ENCODE measurements around the gene VGF. TPM values are rescaled to one million over a fixed set of nuclear protein-coding genes. Genes with fewer than 3 reads are reported as not detected.
A peak's percentile ranks its signal among the peaks of the same experiment; 100 is the strongest.
"Not testable (repeated sequence)": the region's sequence is repeated elsewhere in the genome, so short reads cannot be mapped to it uniquely, and the experiment has no call there.

VGF gene
- total and polyA plus RNA-seq, 4 donors = not detected

- H3K36me3 ChIP-seq (ENCODE audit: control insufficient read depth in 1 of 2, insufficient read depth in 2 of 2, low read length in 1 of 2); DNase-seq; H3K27me3 ChIP-seq (ENCODE audit: control insufficient read depth in 1 of 2, insufficient read depth in 2 of 2, low read length in 1 of 2); H3K9me3 ChIP-seq (ENCODE audit: control insufficient read depth, low read length); H3K4me3 ChIP-seq (ENCODE audit: low read length in 2 of 2); ATAC-seq (ENCODE audit: low FRiP score); H3K4me1 ChIP-seq (ENCODE audit: control insufficient read depth in 1 of 2, insufficient read depth in 2 of 2, low read length in 2 of 2); H3K27ac ChIP-seq (ENCODE audit: low read depth in 1 of 2, low read length in 2 of 2); intact Hi-C loops (cut with DNase I): not testable (repeated sequence)
- WGBS, 2 donors = 67 to 68% methylated on average over 22 of the region's 22 CpGs
These were observed 38.7 kb upstream of the VGF start for GRCh38 chr7:101203740-101204738.

GRCh38 chr7:101202603-101202918 is 37.2 kb upstream of the VGF start:
- Histone ChIP-seq H3K36me3 (ENCODE audit: control insufficient read depth in 1 of 2, insufficient read depth in 2 of 2, low read length in 1 of 2) (no peaks in the 10 kb centered on the region), H3K27me3 (ENCODE audit: control insufficient read depth in 1 of 2, insufficient read depth in 2 of 2, low read length in 1 of 2) (no peaks in the 10 kb centered on the region), H3K27ac (ENCODE audit: low read depth in 1 of 2, low read length in 2 of 2) (no peak overlapping the region), H3K4me3 (ENCODE audit: low read length in 2 of 2) (no peak overlapping the region), H3K4me1 (ENCODE audit: control insufficient read depth in 1 of 2, insufficient read depth in 2 of 2, low read length in 2 of 2) (no peaks in the 10 kb centered on the region), H3K9me3 (ENCODE audit: control insufficient read depth, low read length) (no peaks in the 10 kb centered on the region)
- WGBS, 2 donors = 79 to 84% methylated on average over 5 of the region's 5 CpGs
- DNase-seq = no peak
- ATAC-seq (ENCODE audit: low FRiP score) = no peak
- intact Hi-C loops (cut with DNase I) = no loop called here

GRCh38 chr7:101201695-101202602 is 36.6 kb upstream of the VGF start:
- H3K4me3 ChIP-seq (ENCODE audit: low read length in 2 of 2) = no peak overlapping the region
- ATAC-seq (ENCODE audit: low FRiP score) (no peak), DNase-seq (no peak)
- H3K4me1 ChIP-seq (ENCODE audit: control insufficient read depth in 1 of 2, insufficient read depth in 2 of 2, low read length in 2 of 2) = no peaks in the 10 kb centered on the region
- intact Hi-C loops (cut with DNase I) = no loop called here
- WGBS, 2 donors = 6 to 7% methylated on average over 65 to 75 of the region's 75 CpGs
- no peaks in the 10 kb centered on the region for H3K36me3 ChIP-seq (ENCODE audit: control insufficient read depth in 1 of 2, insufficient read depth in 2 of 2, low read length in 1 of 2)
- no peaks in the 10 kb centered on the region for H3K27me3 ChIP-seq (ENCODE audit: control insufficient read depth in 1 of 2, insufficient read depth in 2 of 2, low read length in 1 of 2)
- H3K27ac ChIP-seq (ENCODE audit: low read depth in 1 of 2, low read length in 2 of 2) = no peak overlapping the region
- H3K9me3 ChIP-seq (ENCODE audit: control insufficient read depth, low read length) = no peaks in the 10 kb centered on the region

GRCh38 chr7:101200862-101201599 is 35.7 kb upstream of the VGF start, which contains the start of gene MOGAT3:
Gene MOGAT3, minus strand, starts transcription at chr7:101201036. Its CDS starts 182 bp downstream, at chr7:101200854.
- Histone ChIP-seq H3K4me3 (ENCODE audit: low read length in 2 of 2) (no peak within 1 kb of the TSS), H3K9me3 (ENCODE audit: control insufficient read depth, low read length) (no peaks in the 10 kb centered on the region), H3K27me3 (ENCODE audit: control insufficient read depth in 1 of 2, insufficient read depth in 2 of 2, low read length in 1 of 2) (no peaks in the 10 kb centered on the region), H3K27ac (ENCODE audit: low read depth in 1 of 2, low read length in 2 of 2) (no peak within 1 kb of the TSS), H3K36me3 (ENCODE audit: control insufficient read depth in 1 of 2, insufficient read depth in 2 of 2, low read length in 1 of 2) (no peaks in the 10 kb centered on the region), H3K4me1 (ENCODE audit: control insufficient read depth in 1 of 2, insufficient read depth in 2 of 2, low read length in 2 of 2) (no peaks in the 10 kb centered on the region)
- 26 to 29% methylated on average over 21 of the region's 21 CpGs for WGBS, 2 donors
- intact Hi-C loops (cut with DNase I) = no loop called here
- no peak for ATAC-seq (ENCODE audit: low FRiP score)
- no peak for DNase-seq

- no peak overlapping the region for H3K27ac ChIP-seq (ENCODE audit: low read depth in 1 of 2, low read length in 2 of 2)
- intact Hi-C loops (cut with DNase I) = no loop called here
- ATAC-seq (ENCODE audit: low FRiP score) = no peak
- no peaks in the 10 kb centered on the region for H3K27me3 ChIP-seq (ENCODE audit: control insufficient read depth in 1 of 2, insufficient read depth in 2 of 2, low read length in 1 of 2)
- no peaks in the 10 kb centered on the region for H3K4me1 ChIP-seq (ENCODE audit: control insufficient read depth in 1 of 2, insufficient read depth in 2 of 2, low read length in 2 of 2)
- no peaks in the 10 kb centered on the region for H3K9me3 ChIP-seq (ENCODE audit: control insufficient read depth, low read length)
- DNase-seq = no peak
- no peak overlapping the region for H3K4me3 ChIP-seq (ENCODE audit: low read length in 2 of 2)
- no peaks in the 10 kb centered on the region for H3K36me3 ChIP-seq (ENCODE audit: control insufficient read depth in 1 of 2, insufficient read depth in 2 of 2, low read length in 1 of 2)
- 58 to 84% methylated on average over 2 of the region's 2 CpGs for WGBS, 2 donors
These were observed 35.1 kb upstream of the VGF start for GRCh38 chr7:101200504-101200861.

GRCh38 chr7:101199522-101199921 is 34.2 kb upstream of the VGF start:
- intact Hi-C loops (cut with DNase I); H3K9me3 ChIP-seq (ENCODE audit: control insufficient read depth, low read length); ATAC-seq (ENCODE audit: low FRiP score); H3K4me1 ChIP-seq (ENCODE audit: control insufficient read depth in 1 of 2, insufficient read depth in 2 of 2, low read length in 2 of 2); H3K27me3 ChIP-seq (ENCODE audit: control insufficient read depth in 1 of 2, insufficient read depth in 2 of 2, low read length in 1 of 2); H3K4me3 ChIP-seq (ENCODE audit: low read length in 2 of 2); DNase-seq; H3K27ac ChIP-seq (ENCODE audit: low read depth in 1 of 2, low read length in 2 of 2); H3K36me3 ChIP-seq (ENCODE audit: control insufficient read depth in 1 of 2, insufficient read depth in 2 of 2, low read length in 1 of 2): not testable (repeated sequence)
- WGBS, 2 donors = 85 to 94% methylated on average over 10 of the region's 10 CpGs

GRCh38 chr7:101198476-101198875 is 33.1 kb upstream of the VGF start:
- ATAC-seq (ENCODE audit: low FRiP score) = no peak
- 54 to 66% methylated on average over 14 of the region's 14 CpGs for WGBS, 2 donors

GRCh38 chr7:101197991-101198390 is 32.6 kb upstream of the VGF start:
- no peaks in the 10 kb centered on the region for H3K4me1 ChIP-seq (ENCODE audit: control insufficient read depth in 1 of 2, insufficient read depth in 2 of 2, low read length in 2 of 2)
- H3K9me3 ChIP-seq (ENCODE audit: control insufficient read depth, low read length) = no peaks in the 10 kb centered on the region
- ATAC-seq (ENCODE audit: low FRiP score) (peak; percentile 30), DNase-seq (no peak)
- H3K27ac ChIP-seq (ENCODE audit: low read depth in 1 of 2, low read length in 2 of 2) = no peak overlapping the region
- H3K27me3 ChIP-seq (ENCODE audit: control insufficient read depth in 1 of 2, insufficient read depth in 2 of 2, low read length in 1 of 2) = no peaks in the 10 kb centered on the region
- 68 to 69% methylated on average over 20 to 21 of the region's 21 CpGs for WGBS, 2 donors
- H3K4me3 ChIP-seq (ENCODE audit: low read length in 2 of 2) = no peak overlapping the region
- H3K36me3 ChIP-seq (ENCODE audit: control insufficient read depth in 1 of 2, insufficient read depth in 2 of 2, low read length in 1 of 2) = no peaks in the 10 kb centered on the region
- intact Hi-C loops (cut with DNase I) = no loop called here

More at GRCh38 chr7:101198476-101198875, 33.1 kb upstream of the VGF start:
- Histone ChIP-seq H3K27ac (ENCODE audit: low read depth in 1 of 2, low read length in 2 of 2) (no peak overlapping the region), H3K27me3 (ENCODE audit: control insufficient read depth in 1 of 2, insufficient read depth in 2 of 2, low read length in 1 of 2) (no peaks in the 10 kb centered on the region), H3K4me1 (ENCODE audit: control insufficient read depth in 1 of 2, insufficient read depth in 2 of 2, low read length in 2 of 2) (no peaks in the 10 kb centered on the region), H3K36me3 (ENCODE audit: control insufficient read depth in 1 of 2, insufficient read depth in 2 of 2, low read length in 1 of 2) (no peaks in the 10 kb centered on the region), H3K4me3 (ENCODE audit: low read length in 2 of 2) (no peak overlapping the region), H3K9me3 (ENCODE audit: control insufficient read depth, low read length) (no peaks in the 10 kb centered on the region)
- no peak for DNase-seq
- intact Hi-C loops (cut with DNase I) = no loop called here

All from aorta (tissue), 5 donors.